HG03571 (cell line): ENCODE results near the gene LRRK1.
A peak's percentile ranks its signal among the peaks of the same experiment; 100 is the strongest.

ENCODE experiments used
- ATAC-seq: cut with Tn5 transposase; IDR thresholded peaks from one replicate; pipeline ENCODE4 v1.9.1; 2021; ENCODE audit not compliant: unreplicated experiment

LRRK1 gene

DNA sequence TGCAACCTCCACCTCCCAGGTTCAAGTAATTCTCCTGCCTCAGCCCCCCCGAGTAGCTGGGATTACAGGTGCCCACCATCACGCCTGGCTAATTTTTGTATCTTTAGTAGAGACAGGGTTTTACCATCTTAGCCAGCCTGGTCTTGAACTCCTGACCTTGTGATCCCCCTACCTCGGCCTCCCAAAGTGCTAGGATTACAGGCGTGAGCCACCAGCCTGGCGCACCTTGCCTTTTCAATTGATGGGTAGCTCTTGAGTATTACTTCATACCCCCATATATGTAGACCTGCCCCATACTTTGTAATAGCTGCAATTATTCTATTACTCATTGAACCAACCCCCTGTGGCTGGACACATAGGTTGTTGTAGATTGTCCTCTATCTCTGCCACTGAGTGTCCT is 101.3 kb downstream of the LRRK1 start:
- no peak for ATAC-seq

DNA sequence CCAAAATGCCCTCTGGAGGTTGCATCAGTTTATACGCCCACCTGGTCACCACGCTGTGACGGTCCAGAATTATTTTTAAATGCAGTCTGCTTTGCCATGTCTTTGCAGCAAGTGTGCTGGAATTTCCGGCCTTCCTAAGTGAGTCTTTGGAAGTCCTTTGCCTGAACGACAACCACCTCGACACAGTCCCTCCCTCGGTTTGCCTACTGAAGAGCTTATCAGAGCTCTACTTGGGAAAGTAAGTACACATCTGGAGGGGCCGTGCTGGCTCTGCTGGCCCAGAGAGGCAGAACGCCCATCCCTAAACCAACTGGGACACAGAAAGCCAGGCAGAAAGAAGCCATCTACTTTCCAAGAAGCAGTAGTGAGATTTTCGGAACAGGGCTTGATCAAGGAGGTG is 101.8 kb downstream of the LRRK1 start:
- no peak for ATAC-seq

GRCh38 chr15:101022306-101022705 is 103.1 kb downstream of the LRRK1 start:
- ATAC-seq = no peak

- no peak for ATAC-seq
Observed at GRCh38 chr15:101022876-101023275, 103.7 kb downstream of the LRRK1 start.

- ATAC-seq = no peak
Observed at GRCh38 chr15:101023501-101024072, 104.4 kb downstream of the LRRK1 start.

- ATAC-seq = no peak
Observed at GRCh38 chr15:101024073-101024695, 105.0 kb downstream of the LRRK1 start.

- no peak for ATAC-seq
Observed at GRCh38 chr15:101024706-101025500, 105.7 kb downstream of the LRRK1 start.

DNA sequence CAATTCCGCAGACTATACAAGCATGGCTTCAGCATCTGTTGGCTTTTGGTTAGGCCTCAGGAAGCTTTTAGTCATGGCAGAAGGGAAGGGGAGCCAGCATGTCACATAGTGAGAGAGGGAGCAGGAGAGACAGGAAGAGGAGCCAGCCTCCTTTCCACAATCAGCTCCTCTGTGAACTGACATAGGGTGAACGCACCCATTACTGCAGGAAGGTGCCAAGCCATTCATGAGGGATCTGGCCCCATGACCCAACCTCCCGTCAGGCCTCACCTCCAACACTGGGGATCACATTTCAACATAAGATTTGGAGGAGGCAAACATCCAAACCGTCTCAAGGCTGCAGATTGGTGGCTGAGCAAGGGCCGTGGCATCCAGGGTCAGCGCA is 106.3 kb downstream of the LRRK1 start:
- ATAC-seq = no peak

DNA sequence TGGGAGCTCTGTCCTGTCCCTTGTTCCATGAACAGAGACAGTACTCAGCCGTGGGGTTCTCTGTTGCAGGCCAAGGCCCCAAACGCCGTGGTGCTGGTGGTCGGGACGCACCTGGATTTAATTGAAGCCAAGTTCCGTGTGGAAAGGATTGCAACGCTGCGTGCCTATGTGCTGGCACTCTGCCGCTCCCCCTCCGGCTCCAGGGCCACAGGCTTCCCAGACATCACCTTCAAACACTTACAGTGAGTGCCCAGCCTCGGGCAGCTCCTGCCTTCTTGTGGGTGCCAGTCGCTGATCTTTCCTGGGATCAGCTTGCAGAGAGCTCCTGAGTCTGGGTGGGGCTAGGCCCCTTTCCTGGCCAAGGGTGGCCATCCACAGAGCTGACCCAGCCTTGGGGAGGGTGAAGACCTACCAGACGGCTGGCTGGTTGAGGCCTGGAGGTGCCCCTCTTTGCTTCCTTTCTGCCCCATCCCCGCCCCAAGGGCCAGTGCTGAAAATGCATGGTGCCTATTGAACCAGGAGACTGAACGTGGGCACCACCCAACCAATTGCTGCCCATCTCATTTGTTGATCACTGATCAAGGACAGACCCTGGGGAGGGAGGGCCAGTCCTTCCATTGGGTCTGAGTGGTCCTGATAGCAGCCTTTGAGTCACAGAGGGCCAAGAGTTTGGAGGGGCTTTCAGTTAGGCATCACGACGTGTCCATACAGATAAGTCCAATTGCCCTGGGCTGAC is 106.9 kb downstream of the LRRK1 start:
- ATAC-seq = no peak

GRCh38 chr15:101026656-101027272 is 107.6 kb downstream of the LRRK1 start:
- ATAC-seq = no peak

DNA sequence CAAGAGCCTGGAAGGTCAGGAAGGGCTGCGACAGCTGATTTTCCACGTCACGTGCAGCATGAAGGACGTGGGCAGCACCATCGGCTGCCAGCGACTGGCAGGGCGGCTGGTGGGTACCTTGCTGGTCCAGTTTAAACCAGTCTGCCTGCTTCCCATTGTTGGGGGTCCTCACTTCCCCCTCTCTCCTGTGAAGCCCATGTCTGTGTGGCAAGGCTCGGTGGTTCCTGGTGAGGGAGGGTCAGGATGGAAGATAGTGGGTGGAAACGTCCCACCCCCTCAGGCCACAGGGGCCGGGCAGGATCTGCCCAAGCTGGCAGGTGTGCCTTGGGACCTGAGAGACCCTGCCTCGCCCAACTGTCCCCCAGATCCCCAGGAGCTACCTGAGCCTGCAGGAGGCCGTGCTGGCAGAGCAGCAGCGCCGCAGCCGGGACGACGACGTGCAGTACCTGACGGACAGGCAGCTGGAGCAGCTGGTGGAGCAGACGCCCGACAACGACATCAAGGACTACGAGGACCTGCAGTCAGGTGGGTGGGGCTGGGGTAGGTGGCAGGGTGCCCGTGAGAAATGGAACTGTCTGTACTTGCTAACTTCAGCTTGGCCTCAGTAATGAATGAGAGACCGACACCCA is 108.2 kb downstream of the LRRK1 start:
- no peak for ATAC-seq

- ATAC-seq = no peak
Observed at GRCh38 chr15:101027920-101028319, 108.8 kb downstream of the LRRK1 start.

- no peak for ATAC-seq
Observed at GRCh38 chr15:101028321-101028720, 109.2 kb downstream of the LRRK1 start.

DNA sequence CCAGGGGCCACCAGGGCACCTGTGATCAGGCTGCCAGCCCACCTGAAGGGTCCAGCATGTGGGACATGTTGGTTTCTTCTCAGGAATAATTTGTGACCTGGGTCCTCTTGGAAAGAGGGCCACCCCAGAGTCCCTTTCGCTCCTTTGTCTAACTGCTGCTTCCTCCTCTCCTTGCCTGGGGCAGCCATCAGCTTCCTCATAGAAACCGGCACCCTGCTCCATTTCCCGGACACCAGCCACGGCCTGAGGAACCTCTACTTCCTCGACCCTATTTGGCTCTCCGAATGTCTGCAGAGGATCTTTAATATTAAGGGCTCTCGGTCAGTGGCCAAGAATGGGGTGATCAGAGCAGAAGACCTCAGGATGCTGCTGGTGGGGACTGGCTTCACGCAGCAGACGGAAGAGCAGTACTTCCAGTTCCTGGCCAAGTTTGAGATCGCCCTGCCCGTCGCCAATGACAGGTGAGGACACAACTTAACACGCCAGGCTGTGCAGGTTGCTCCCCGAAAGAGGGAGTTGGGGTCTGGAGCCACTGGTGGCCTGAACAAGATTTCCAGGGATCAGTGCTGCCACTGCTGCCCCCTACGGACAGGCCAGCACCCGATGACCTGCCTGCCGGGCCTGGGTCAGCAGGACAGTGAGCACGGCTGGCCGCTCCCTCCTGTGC is 109.7 kb downstream of the LRRK1 start:
- ATAC-seq = no peak

DNA sequence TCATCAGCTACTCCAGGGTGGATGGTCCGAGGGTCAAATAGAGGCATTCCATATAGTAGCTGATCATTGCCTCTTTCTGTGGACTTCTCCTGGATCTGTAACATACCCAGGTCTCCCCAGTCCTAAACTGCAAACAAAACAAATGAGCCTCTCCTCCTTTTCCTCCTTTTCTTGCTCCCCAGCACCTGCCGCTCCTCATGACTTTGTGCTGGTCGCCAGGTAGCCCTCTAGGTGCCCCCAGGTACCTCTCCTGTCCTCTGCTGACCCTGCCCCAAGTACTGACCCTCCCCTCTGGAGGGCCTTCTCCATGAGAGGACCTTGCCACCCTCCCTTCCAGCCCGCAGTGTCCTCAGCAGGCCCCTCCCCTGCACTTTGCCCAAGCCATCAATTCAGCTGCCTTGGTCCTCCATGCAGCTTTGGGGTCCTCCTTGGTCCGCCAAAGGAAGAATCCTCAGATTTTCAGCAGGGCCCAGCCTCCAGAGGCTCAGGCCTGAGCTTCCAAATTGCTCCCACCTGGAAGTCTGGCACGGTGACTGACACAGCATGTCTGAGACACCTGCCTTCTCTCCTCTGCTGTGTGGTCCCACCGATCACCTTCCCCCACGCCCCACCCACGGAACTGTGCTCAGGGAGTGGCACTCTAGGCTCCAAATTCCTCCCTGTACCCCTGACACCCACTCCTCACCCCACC is 111.0 kb downstream of the LRRK1 start:
- ATAC-seq = no peak

DNA sequence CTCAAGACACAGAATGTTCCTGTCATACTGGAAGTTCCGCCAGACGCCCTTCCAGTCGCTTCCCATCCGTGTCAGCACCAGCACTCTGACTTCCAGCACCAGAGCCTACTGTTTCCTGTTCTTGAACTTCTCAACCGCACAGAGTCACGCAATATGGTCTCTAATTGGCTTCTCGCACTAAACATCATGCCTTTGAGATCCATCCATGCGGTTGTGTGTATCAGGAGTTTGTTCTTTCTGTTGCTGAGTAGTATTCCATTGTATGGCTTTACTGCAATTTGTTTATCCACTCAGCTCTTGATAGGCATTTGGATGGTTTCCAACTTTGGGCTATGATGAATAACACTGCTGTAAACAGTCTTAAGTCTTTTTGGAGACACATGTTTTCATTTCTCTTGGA is 112.1 kb downstream of the LRRK1 start:
- no peak for ATAC-seq

DNA sequence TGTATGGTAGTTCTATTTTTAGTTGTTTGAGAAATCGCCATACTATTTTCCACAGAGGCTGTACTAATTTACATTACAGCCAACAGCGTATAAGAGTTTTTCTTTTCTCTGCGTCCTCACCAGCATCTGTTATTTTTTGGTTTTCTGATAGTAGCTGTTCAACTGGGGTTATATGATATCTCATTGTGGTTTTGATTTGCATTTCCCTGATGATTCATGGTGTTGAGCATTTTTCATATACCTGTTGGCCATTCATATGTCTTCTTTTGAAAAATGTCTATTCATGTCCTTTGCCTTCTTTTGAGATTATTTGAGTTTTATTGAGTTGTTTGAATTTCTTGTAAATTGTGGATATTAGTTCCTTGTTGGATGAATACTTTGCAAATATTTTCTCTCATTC is 114.6 kb downstream of the LRRK1 start:
- ATAC-seq = no peak

GRCh38 chr15:101035611-101036010 is 116.5 kb downstream of the LRRK1 start:
- ATAC-seq = peak; percentile 61

DNA sequence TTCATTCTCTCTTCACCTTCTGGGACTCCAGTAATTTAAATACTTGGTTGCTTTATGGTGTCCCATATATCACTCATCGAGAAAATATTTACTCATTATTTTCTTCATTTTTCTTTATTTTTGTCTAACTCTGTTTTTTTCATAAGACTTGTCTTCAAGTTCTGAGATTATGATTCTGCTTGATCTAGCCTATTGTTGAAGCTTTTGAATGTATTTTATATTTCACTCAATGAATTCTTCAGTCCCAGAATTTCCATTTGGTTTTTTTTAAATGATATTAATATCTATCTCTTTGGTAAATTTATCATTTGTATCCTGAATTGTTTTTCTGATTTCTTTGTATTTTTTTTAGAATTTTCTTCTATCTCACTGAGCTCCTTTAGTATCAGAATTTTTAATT is 117.0 kb downstream of the LRRK1 start:
- no peak for ATAC-seq
